Central memory CD4-positive, alpha-beta T cell (primary cell): ENCODE data around the gene MAN1A2.
"Not testable (repeated sequence)": the region's sequence is repeated elsewhere in the genome, so short reads cannot be mapped to it uniquely, and the experiment has no call there.

Experiments
- DNase-seq: peaks from one replicate; pipeline ENCODE4 v3.0.0; 2022

MAN1A2 gene

DNA sequence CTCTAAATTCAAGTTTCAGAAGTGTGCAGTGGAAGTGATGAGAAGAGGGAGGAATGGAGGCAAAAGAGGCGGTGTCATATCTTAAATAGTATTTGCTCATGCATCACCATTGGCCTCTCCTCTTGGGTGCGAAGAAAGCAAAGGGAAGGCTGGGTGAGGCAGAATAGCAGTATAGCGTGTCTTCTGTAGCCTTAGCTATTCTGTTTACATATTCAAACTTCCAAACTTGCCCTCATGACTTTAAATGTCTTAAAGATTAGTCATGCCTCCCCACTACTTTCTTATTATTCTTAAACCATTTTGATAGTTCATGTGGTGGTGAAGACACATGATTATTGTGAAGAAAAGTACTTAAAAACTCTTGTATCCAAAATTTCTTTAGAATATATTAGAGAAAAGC lies 134.0 kb downstream of the MAN1A2 start:
- DNase-seq, result no peak

DNA sequence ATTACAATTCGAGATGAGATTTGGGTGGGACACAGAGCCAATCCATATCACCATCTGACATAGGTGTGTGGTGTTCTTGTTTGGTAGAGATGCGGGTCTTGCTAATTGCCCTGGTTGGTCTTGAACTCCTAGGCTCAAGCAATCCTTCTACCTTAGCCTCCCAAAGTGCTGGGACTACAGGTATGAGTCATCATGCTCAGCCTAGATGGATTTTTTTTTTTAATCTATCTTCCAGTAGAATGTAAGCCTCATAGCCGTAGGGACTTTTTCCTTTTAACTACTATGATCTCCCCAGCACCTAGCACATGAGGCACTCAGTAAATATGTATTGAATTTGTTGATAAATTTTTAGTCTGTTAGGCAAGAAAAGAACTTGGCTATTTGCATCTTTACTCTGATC lies 144.0 kb downstream of the MAN1A2 start:
- DNase-seq, result no peak

DNA sequence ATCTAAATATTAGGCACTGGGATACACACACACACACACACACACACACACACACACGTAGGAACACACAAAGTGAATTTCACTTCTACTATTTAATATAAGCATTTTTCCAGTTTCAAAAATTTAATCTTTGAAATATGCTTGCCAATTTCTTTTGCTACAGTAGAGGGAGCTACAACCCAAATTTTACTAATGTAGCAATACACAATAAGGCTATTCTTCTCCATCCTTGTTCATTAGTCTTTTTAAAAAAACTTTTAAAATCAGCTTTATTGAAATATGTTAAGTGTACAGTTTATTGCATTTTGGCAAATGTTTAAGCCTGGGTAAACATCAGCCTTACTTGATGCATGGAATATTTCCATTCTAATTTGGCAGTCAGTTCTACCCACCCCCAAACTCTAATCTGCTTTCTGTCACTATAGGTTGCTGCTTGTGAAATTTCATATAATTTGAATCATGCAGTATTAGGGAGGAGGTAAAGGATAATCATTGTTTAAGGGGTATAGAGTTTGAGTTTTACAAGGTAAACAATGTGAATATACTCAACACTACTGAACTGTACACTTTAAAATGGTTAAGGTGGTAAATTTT lies 145.6 kb downstream of the MAN1A2 start:
- DNase-seq, result peak; percentile 10

DNA sequence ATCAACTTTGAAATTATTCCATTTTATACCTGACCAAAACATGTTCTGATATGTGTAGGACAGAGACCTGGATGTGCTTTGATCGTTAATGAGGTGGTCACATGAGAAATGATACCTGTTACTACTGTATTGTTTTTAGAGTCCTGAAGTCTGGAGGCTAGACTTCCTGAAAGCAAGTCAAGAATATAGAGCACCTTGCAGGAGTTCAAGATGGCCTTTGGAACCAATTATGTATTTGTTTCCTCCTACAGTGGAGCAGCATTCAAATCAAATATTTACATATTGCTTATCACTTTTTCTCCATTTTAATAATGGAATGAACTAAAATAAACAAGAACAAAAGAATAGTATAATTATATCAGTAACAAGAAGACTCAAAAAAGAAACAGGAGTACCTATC lies 155.9 kb downstream of the MAN1A2 start:
- no peak for DNase-seq

DNA sequence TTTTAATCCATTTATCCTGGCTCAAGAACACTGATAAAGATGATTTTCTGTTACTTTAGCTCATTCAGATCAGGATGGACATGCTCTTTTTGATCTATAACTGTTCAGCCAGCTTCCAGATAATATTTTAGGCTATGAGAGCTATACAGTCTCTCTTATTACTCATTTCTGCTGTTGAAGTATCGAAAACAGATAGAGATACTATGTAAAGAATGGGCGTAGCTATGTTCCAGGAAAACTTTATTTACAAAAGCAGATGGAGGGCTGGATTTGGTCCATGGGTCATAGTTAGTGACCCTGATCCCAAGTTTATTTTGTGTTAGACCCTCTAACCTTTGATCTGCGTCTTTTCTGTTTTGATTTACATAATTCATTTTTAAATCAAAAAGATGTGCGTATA lies 159.8 kb downstream of the MAN1A2 start:
- DNase-seq, result no peak

DNA sequence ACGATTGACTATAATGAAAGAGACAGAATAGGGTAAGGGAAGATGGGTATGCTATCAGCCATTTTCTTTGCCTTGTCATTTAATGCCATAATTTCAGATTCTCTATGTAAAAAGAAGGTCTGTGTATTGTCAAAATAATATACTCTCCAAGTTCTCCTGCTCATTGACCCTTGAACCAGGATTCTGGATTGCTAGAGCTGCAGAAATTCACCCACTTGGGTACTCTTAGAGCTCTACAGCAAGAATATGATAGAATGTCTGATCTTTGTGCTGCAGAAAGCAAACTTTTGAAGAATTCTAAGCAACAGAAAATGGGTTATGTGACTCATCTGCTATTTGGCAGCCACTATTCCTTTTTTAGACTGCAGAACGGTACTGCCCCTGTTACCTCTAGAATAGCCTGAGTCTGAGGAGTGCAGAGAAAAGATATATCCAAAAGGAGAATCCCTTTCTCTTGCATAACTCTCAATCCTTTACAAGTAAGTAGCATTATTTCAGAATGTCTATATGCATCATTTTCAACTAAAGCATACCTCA lies 160.4 kb downstream of the MAN1A2 start:
- no peak for DNase-seq

DNA sequence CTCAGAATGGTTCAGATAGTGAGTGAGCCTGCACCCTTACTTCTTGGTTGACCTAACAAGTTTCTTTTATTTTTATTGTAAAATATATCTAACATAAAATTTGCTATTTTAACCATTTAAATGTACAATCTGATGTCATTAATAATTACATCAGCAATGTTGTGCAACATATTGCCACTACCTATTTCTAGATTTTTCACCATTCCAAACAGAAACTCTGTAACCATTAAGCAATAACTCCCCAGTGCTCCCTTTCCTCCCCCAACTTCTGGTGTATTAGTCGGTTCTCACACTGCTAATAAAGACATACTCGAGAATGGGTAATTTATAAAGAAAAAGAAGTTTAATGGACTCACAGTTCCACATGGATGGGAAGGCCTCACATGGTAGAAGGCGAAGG lies 162.4 kb downstream of the MAN1A2 start:
- DNase-seq, result no peak

DNA sequence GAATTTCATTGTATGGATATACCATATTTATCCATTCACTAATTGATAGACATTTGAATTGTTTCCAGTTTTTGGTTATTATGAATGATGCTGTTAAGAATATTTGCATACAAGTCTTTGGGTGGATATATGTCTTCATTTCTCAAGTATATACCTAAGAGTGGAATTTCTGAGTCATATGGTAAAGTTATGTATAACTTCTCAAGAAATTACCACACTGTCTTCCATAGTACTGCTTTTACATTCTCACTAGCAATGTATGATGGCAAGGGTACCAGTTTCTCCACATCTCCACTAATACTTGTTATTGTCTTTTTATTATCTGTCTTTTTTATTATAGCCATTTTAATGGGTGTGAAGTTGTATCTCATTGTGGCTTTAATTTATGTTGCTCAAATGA lies 164.0 kb downstream of the MAN1A2 start:
- no peak for DNase-seq

DNA sequence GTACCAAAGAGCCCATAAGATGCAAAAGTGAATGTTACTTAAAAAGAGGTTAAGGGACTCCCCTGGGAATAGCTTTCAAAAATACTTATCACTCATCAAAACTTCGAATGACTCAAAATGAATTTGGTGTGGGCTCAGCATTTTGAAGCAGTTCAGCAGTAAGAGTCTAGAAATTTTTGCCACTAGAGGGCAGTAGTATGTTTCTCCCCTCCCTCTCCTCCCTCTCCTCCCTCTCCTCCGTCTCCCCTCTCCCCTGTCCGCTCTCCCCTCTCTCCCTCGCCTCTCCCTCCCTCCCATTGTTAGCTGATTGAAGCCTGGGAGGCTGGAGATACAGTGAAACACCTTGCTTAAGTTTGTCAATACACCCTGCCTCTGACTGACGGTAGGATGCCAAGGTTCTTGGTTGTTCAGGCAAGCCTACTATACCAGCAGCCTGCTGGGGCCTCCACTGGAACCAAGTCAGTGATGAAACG lies 167.8 kb downstream of the MAN1A2 start:
- peak; percentile 62 for DNase-seq

DNA sequence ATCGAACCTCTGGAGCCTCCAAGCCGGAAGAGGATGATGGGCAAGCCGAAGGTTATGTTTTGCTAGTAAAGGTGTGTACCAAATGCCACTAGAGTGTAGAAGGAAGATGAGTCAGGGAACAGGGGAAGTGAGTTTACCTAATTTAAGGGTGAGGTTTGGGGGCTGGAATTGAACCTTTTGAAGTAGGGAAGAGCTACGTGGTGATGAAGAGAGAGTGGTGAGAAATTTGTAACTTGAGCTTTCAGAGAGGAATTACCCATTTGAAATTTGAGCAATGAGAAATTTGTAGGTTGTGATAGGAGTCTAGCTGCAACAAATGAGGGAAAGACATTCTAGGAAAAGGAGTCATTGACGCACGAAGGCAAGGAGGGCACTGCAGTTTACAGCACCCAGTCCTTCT lies 168.6 kb downstream of the MAN1A2 start:
- DNase-seq, result no peak

DNA sequence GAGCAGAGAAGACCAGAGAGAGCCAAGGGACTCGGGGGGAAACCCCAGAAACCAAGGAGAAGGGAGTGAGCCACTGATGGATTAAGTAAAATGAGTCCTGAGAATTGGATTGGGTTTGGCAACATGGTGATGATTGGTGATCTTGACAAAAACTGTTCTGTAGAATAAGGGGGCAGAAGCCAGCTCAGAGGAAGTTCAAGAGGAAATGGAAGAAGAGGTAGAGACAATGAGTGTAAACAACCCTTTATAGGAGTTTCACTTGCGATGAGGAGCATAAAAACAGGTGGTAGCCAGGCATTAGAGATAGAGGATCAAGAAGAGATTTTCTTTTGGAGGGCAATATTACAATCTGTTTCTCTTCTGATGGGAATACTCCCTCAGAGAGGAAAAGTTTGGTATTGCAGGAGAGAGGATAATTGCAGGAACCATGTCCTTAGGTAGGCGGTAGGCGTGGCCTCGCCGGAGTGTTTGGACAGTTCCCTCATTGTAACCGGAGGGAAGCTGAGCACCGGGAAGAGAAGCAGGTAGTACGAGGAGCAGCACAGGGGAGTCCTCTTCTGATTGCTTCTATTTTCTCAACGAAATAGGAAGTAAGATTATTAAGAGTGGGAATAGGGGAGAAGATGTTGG lies 170.2 kb downstream of the MAN1A2 start:
- DNase-seq, result no peak

DNA sequence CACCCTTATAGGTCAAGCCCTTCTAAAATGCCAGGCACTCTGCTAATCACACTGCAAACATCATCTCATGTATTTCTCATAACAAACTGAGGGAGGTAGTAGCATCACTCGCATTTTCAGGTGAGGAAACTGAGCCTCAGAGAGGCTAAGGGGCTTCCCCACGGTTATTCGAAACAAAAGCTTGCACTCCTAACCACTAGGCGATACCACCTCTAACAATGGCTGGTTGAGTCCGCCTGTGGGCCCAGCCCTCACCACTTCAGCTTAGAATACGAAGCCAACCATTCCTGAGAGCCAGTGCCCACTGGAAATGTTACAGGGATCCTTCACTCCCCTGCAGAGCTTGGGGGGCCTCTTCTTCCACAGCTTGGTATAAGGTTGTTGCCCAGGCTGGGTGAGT lies 173.3 kb downstream of the MAN1A2 start:
- DNase-seq, result no peak

DNA sequence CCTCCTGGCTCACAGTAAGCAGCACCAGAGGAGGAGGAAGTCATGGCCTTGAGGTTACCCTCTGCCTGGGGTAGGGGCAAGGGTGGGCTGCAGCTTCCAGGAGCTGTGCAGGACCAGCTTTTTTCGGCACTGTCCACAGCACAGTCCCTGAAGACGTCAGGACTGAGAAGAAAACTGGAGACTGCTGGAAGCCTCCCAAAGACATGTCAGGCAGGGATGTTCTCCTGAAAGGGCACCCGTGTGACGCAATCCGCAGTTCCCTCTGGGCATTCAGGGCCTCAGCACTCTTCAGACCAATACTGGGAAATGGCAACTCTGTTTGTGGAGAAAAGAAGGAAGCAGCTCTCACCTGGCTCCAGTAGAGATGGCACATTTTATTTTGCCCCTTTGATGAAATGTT lies 173.8 kb downstream of the MAN1A2 start:
- DNase-seq, result no peak

DNA sequence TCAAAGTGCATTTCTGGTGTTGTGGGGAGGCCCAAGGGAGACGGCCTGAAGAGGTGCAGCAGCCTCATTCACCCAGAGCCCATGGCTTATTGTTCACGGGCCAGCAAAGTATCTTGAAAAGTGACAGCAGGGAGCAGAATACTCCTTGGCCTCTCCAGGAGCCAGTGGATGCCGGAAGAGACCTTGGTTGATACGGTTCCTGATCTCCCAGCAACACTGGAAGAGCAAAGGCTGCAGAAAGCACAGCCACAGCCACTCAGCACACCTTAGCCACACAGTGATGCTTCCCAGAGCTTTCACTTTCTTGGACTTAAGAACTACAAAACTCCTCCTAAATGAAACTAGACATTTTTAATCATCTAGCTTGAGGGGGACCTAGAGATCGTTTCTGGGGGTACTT lies 174.3 kb downstream of the MAN1A2 start:
- no peak for DNase-seq

DNA sequence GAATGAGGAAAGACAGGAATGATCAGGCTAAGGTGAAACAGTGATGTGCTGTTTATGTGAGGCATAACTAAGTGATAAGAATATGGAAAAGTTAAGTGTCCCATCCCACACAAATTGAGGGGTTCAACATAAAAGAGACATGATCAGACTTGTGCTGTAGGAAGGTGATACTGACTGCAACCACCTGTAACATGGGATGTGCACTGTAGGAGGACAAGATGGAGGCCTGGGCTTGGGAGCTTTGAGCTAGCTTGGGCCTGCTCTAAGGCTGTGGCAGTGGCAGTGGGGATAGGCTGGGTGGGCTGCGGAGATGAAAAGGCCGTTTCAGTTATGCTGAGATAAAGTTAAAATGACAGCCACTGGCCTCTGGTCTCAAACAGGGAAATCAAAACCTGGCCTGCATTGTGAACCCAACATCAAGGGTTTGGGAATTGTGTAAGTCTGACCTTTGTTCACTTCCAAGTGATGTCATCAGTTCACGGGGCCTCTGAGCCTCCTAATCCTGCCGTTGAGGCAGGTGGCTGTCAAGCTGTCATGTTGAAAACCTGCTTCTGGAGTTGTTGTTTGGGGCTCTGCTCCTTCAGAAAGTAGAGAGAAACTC lies 177.4 kb downstream of the MAN1A2 start:
- DNase-seq, result no peak

DNA sequence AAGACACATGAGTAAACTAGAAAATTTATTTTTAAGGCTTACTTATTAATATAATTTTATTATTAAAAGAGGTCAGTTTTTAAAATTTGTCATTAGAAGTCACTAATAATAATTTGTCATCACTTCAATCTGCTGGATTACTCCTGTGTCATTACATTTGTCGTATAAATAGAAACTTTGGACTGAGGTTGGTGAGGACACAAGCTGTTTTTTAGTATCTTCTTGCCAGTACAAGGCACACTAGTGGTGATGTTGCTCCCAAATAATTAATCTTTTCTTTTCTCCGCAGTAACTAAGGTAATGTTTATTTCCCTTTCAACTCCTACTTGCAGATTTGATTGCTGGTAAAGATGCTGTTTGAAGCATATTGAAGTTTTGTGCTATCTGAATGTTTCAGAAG lies 179.2 kb downstream of the MAN1A2 start:
- no peak for DNase-seq

DNA sequence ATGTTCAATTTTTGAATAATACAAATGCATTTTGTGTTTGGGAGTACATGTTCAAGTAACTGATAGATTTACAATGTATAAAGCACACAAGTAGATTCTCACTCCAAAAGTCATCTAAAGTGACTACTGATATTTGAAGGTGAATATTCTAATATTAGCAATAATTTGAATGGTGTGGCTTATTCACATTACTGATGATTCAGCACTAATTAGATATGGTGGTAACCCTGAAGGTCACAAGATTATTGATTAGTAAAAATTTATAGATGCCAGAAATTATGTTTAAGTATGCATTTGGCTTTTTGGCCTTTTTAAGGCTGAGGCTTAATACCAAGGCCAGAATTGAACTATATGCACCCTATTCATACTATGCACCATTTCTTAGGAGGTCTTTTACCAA lies 186.2 kb downstream of the MAN1A2 start:
- no peak for DNase-seq

DNA sequence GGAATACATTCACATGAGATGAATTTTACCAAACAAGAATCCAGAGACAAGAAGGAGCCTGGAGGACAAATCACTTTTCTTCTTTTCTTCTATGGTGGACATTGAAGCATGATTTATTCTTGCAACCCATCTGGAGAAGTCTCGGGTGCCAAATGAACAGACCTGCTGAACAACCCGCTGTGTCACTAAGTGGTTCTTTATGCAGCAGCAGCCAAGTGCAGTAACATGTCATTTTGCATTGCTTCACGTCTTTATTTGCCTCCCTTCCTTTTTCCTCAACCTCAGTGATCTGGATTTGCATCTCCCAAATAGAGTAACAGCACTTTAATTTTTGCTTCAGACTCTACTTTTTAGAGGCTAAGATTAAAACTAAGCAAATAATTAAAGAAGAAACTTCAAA lies 188.6 kb downstream of the MAN1A2 start:
- DNase-seq, result no peak

DNA sequence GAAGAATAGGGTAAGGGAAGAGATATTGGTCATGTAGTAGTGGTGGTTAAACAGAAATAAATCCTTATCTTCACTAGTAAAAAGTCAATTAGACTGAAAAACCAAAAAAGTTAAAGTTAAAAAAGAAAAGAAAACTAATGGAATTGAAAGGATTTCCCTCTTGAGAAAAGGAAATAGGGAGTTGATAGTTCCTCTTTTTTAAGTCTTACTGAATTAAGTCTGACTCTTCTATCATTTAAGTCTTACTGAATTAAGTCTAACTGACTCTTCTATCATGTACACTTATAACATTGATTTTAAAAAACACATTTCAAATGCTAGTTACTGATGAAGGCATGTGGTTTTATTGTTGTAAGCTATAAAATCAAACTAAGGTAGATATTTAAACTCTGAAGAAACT lies 189.1 kb downstream of the MAN1A2 start:
- no peak for DNase-seq

DNA sequence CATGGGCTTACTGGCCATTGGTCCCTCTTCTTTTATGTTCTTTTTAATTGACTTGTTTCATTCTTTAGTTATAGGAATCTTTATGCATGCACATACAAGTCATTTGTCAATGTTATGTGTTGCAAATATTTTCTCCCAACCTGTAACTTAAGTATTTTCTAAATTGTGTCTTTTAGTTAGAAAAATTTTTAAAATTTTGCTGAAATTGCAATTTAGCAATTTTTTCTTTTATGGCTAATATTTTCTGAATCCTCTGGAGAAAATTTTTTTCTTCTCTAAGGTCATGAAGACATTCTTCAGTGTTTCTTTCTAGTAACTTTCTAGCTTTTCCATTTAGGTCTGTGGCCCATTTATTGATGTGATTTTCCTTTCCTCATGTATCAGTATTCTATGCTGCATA lies 189.7 kb downstream of the MAN1A2 start:
- no peak for DNase-seq

DNA sequence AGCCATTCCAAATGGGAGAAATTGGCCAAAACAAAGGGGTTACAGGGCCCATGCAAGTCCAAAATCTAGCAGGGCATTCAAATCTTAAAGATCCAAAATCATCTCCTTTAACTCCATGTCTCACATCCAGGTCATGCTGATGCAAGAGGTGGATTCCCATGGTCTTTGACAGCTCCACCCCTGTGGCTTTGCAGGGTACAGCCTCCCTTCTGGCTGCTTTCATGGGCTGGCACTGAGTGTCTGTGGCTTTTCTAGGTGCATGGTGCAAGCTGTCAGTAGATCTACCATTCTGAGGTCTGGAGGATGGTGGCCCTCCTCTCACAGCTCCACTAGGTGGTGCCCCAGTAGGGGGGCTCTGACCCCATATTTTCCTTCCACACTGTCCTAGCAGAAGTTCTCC lies 191.2 kb downstream of the MAN1A2 start:
- DNase-seq, result not testable (repeated sequence)

DNA sequence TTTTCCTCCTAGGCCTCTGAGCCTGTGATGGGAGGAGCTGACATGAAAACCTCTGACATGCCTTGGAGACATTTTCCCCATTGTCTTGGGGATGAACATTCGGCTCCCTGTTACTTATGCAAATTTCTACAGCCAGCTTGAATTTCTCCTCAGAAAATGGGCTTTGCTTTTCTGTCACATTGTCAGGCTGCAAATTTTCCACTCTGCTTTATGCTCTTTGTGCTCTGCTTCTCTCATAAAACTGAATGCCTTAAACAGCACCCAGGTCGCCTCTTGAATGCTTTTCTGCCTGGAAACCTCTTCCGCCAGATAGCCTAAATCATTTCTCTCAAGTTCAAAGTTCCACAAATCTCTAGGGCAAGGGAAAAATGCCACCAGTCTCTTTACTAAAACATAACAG lies 191.9 kb downstream of the MAN1A2 start:
- no peak for DNase-seq

DNA sequence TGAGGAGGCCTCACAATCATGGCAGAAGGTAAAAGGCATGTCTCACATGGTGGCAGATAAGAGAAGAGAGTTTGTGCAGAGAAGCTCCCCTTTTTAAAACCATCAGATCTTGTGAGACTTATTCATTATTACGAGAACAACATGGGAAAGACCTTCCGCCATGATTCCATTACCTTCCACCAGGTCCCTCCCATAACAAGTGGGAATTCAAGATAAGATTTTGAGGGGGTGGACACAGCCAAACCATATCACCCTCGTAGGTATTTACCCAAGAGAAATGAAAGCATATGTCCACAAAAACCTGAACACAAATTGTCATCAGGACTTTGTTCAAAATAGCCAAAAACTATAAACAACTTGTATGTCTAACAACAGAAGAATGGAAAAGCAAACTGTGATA lies 192.7 kb downstream of the MAN1A2 start:
- DNase-seq, result no peak

DNA sequence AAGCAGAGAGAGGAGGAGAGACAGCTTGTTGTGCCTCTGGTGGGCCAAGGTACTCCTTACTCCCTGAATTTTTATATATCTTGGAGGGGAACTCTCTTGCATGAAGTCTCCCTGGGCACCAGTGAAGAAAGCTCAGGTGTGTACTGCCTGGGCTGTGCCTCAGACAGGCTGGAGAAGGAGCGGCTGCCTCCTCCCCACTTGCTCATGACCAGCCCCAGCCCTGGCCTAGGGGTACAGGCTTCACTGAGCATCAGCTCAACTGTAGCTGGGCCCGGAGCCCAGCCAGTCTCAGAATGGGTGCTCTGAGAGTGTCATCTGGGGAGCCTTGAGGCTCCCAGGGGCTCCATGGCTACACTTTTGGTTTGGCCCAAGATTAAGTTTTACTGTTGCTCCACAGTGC lies 193.8 kb downstream of the MAN1A2 start:
- DNase-seq, result no peak
